GM21825 (cell line): ENCODE measurements around the gene IL1A.

ENCODE experiments used
- ATAC-seq: cut with Tn5 transposase; IDR thresholded peaks from one replicate; pipeline ENCODE4 v1.9.1; 2021; ENCODE audit warnings: mild to moderate bottlenecking, moderate library complexity; ENCODE audit not compliant: unreplicated experiment

Gene IL1A

GRCh38 chr2:112818094-112818902 lies 34.0 kb upstream of the IL1A start:
- no peak for ATAC-seq

GRCh38 chr2:112817082-112817689 lies 32.9 kb upstream of the IL1A start:
- ATAC-seq: no peak

GRCh38 chr2:112814278-112814677 lies 30.0 kb upstream of the IL1A start:
- ATAC-seq: no peak

GRCh38 chr2:112813280-112813966 lies 29.1 kb upstream of the IL1A start:
- no peak for ATAC-seq

- no peak for ATAC-seq
These were observed 28.3 kb upstream of the IL1A start for GRCh38 chr2:112812318-112813267.

GRCh38 chr2:112811841-112812306 lies 27.6 kb upstream of the IL1A start:
- ATAC-seq: no peak

GRCh38 chr2:112811276-112811831 lies 27.1 kb upstream of the IL1A start:
- ATAC-seq: no peak

DNA sequence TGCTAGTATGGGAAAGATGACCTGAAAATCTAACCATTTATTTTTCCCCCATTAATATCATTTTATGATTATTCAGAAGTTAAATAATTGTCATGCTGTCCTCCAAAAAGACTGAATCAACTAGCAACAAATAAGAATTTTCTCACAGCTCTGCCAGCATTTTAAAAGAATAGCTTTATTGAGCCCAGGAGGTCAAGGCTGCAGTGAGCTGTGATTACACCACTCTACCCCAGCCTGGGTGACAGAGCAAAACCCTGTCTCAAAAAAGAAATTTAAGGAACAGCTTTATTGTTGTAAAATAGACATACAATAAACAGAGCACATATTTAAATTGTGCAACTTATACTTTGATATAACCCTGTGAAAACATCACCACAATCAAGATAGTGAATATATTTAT lies 24.8 kb upstream of the IL1A start:
- no peak for ATAC-seq

- ATAC-seq: no peak
These were observed 23.0 kb upstream of the IL1A start for GRCh38 chr2:112807233-112807807.

DNA sequence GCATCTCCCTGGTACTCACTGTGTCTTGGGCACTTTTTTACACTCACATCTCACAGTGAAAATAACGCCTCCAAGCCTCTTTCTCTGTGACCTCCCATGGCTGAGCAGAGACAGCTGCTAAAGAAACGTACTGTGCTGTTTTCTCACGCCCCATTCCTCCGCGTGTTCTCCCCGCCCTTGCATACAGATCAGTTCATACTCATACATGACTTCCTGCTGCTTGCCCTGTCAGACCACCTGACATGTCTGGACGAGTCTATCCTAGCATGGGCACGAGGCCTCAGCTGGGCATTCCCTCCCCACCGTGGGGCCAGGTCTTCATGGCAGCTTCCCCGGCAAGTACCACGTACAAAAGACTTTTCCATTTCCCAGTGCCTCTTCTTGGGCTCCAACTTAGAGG lies 21.2 kb upstream of the IL1A start:
- ATAC-seq: peak; percentile 51

GRCh38 chr2:112803691-112804521 lies 19.6 kb upstream of the IL1A start:
- ATAC-seq: no peak

GRCh38 chr2:112800881-112801583 lies 16.7 kb upstream of the IL1A start:
- ATAC-seq: no peak

- ATAC-seq: no peak
These were observed 15.0 kb upstream of the IL1A start for GRCh38 chr2:112798979-112799975.

DNA sequence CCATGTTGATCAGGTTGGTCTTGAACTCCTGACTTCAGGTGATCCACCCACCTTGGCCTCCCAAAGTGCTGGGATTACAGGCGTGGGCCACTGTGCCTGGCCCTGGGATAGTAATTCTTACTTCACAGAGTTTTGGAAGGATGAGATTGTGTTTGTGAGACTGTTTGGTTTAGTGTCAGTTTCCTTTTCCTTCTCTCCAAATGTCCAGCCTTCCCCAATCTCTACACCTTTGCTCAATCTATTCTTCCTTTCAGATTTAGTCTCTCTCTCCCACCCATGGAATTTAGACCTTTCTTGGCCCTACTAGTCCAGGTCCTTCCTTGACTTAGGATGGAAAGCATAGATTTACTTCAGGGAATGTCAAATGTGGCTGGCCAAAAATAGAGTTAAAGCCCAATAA lies 12.2 kb upstream of the IL1A start:
- no peak for ATAC-seq

- no peak for ATAC-seq
These were observed 11.5 kb upstream of the IL1A start for GRCh38 chr2:112795774-112796173.

- ATAC-seq: no peak
These were observed 10.5 kb upstream of the IL1A start for GRCh38 chr2:112794841-112795240.

- peak; percentile 74 for ATAC-seq
These were observed 9.9 kb upstream of the IL1A start for GRCh38 chr2:112794131-112794733.
